H1 (cell line): ENCODE results near the gene ZNF398. TPM values are rescaled to one million over a fixed set of nuclear protein-coding genes. Genes with fewer than 3 reads are reported as not detected.

Experiments used
- CEBPB ChIP-seq: IDR thresholded peaks from 2 replicates; pipeline ENCODE4 v1.6.1; 2012; ENCODE audit warnings: low read depth, low read length
- CHD7 ChIP-seq: fragments of 300-600 bp; sonication (generic); IDR thresholded peaks from 2 replicates; pipeline ENCODE4 v1.7.1; 2012; ENCODE audit warnings: low read length, moderate library complexity, mild to moderate bottlenecking, inconsistent platforms; ENCODE audit not compliant: insufficient replicate concordance
- EGR1 ChIP-seq: IDR thresholded peaks from 2 replicates; pipeline ENCODE4 v1.6.1; 2011; ENCODE audit warnings: low read depth, low read length, borderline replicate concordance
- EP300 ChIP-seq, 2 experiments: IDR thresholded peaks; 1 replicate in 1 of 2; 2 replicates in 1 of 2; pipeline ENCODE4 v1.6.1; 2011 to 2012; ENCODE audit warnings: low read depth in 2 of 2, low read length in 2 of 2, mild to moderate bottlenecking in 2 of 2, borderline replicate concordance in 1 of 2, inconsistent platforms in 1 of 2, moderate library complexity in 1 of 2
- EZH2 ChIP-seq: fragments of 200-600 bp; sonication (generic); IDR thresholded peaks from 2 replicates; pipeline ENCODE4 v1.7.1; 2012; ENCODE audit warnings: low read depth, mild to moderate bottlenecking, moderate library complexity, low read length, inconsistent platforms; ENCODE audit not compliant: severe bottlenecking
- RFX5 ChIP-seq: IDR thresholded peaks from 2 replicates; pipeline ENCODE4 v1.6.1; 2011; ENCODE audit warnings: low read depth, low read length, improper control_type of control experiment, borderline replicate concordance
- YY1 ChIP-seq: IDR thresholded peaks from 2 replicates; pipeline ENCODE4 v1.6.1; 2011; ENCODE audit warnings: low read depth, mild to moderate bottlenecking, low read length
- polyA plus RNA-seq, 7 experiments: library from polyadenylated mRNA; depleted of rRNA in 3 of 7; stranded (reverse) in 5 of 7; unstranded in 2 of 7; fragments of >200 nt in 5 of 7; fragments of 200-250 nt in 2 of 7; gene quantifications; 1 replicate in 5 of 7; 2 replicates in 1 of 7; 4 replicates in 1 of 7; pipeline versions ENCODE4 v1.2.1 to v1.2.3, GENCODE V29; 2011 to 2013; ENCODE audit warnings: missing spikeins in 2 of 7, mixed read lengths in 2 of 7
- total RNA-seq: library from RNA; stranded (reverse); fragmentation: NEBNext Ultra II Directional; extraction: Animal tissue kit (Norgen Biotek cat#: 25700); gene quantifications from 2 replicates; pipeline ENCODE4 v1.2.1, GENCODE V29; 2021

The ZNF398 gene
- total and polyA plus RNA-seq, 2 of the 8 experiments (the other 6 are each of a cell fraction or from before 2014, with no cell fraction given) = 52.7 to 63.5 TPM

GRCh38 chr7:149166630-149167352 is 19.5 kb downstream of the ZNF398 start (continued):
- TF ChIP-seq CHD7 (no peak), RFX5 (no peak), EZH2 (no peak), YY1 (no peak), EGR1 (no peak), EP300 (IDR thresholded peaks at IDR 0.05; ENCODE audit: borderline replicate concordance in 1 of 2, low read depth in 2 of 2, low read length in 2 of 2) (no peak), CEBPB (no peak)
